ENCODE data around the gene FAF2.

Gene FAF2

DNA sequence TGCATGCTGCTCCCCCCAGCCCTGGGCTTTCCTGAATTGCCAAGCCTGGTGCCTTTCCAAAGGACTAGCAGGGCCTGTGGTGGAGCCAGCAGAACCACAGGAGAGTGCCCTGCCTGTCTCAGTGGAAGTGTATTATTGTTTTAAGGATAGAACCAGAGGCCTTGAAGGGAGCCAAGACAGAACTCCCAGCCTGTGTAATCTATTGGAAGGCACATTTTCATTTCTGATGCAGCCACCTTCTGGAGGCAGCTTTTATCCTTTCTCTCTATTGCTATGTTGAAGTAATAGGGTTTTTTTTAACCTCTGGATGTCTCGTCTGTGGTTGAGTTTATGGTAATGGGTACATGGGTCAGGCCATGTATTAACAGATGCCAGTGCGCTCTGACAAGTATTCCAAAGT, 59.7 kb downstream of the FAF2 start:
- no peak for DNase-seq (ENCODE audit: low read depth)

DNA sequence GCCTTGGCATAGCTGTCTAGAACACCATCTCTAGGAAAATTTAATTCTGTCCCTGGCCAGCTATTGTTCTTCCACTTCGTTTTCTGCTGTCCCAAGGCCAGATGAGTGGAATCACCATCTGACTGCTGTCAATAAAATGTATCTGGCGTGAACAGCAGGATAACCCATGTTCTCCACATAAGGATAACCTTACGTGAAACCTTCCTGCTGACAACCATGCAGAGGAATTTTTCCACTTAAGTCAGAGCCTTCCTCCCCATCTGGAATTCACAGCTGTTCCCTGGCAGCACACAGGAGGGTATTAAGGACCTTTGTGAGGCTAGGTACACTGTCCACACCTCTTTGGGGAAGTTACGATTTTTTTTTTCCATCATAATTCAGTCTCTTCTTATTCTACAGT, 60.4 kb downstream of the FAF2 start:
- DNase-seq (ENCODE audit: low read depth), result no peak

DNA sequence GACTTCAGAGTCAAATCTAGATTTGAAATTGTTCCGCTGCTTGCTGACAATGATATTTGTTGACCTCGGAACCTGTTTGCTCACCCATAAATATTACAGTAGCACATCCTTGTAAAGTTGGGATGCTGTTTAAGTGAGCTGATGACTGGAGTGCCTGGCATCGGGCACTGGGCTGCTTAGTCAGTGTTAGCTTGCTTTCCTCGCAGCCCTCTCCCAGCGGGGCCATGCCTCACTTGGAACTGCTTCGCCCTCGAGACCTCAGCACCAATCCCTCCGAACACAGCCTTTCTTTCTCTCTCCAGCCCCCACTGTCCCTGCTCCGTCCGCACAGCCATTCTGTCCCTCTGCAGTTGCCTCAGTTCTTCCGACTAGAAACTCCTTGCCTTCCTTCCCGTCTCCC, 65.6 kb downstream of the FAF2 start:
- DNase-seq (ENCODE audit: low read depth), result no peak

DNA sequence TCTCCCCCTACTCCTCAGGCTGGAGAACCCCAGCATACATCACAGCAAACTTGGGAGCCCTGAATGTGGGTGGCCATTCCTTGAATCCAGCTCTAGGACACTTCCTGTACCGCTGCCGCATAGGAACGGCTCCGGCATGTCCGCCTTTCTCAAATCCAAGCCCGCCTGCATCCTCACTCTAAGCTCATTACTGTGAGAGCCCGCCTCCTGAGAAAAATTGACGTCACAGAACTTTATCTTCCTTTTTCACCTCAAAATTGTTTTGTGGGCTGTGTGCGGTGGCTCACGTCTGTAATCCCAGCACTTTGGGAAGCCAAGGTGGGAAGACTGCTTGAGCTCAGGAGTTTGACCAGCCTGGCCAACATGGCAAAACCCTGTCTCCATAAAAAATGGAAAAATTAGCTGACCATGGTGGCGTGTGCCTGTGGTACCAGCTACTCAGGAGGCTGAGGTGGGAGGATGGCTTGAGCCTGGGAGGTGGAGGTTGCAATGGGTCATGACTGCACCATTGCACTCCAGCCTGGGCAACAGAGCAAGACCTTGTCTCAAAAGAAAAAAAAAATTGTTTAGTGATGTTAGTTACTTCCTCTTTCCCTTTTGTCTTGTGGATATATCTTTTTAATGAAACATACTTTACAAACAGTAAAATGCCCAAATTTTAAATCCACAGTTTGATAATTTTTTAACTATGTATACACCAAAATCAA, 66.2 kb downstream of the FAF2 start:
- DNase-seq (ENCODE audit: low read depth), result no peak

DNA sequence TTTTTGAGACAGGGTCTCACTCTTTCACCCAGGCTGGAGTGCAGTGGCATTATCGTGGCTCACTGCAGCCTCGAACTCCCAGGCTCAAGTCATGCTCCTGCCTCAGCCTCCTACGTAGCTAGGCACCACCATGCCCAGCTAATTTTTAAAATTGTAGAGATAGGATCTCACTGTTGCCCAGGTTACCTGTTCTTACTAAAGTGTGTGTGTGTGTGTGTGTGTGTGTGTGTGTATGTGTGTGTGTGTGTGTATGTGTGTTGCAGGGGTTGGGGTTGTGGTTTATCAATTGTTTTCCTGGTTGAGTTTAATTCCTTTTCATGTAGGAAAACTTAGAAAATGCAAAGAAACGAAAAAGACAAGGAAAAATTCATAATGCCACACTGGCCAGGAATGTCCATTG, 67.2 kb downstream of the FAF2 start:
- DNase-seq (ENCODE audit: low read depth), result no peak

DNA sequence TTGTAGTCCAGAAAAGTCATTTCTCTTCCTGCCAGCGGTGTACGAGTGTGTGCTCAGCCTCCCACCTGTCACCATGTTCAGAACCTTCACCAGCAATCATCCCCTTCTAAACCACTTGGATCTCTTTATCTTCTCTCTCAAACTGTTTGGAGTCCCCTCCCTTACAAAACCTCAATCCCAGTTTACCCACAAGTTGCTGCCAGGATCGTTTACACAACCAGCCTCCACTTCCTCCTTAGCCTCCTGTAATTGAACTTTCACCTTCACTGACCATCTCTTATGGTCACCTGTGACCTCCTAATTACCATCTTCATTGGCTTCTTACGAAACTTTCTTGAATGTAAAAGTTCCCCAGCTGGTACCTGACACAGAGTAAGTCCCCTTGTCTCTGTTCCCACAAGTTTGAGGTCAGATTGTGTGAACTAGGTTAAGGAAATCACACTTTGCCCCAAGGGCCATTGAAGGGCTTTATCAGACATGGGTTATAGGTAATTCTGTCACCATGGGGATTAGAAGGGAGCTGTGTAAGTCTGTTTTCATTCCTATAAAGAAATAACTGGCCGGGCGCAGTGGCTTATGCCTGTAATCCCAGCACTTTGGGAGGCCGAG, 69.0 kb downstream of the FAF2 start:
- DNase-seq (ENCODE audit: low read depth), result no peak

DNA sequence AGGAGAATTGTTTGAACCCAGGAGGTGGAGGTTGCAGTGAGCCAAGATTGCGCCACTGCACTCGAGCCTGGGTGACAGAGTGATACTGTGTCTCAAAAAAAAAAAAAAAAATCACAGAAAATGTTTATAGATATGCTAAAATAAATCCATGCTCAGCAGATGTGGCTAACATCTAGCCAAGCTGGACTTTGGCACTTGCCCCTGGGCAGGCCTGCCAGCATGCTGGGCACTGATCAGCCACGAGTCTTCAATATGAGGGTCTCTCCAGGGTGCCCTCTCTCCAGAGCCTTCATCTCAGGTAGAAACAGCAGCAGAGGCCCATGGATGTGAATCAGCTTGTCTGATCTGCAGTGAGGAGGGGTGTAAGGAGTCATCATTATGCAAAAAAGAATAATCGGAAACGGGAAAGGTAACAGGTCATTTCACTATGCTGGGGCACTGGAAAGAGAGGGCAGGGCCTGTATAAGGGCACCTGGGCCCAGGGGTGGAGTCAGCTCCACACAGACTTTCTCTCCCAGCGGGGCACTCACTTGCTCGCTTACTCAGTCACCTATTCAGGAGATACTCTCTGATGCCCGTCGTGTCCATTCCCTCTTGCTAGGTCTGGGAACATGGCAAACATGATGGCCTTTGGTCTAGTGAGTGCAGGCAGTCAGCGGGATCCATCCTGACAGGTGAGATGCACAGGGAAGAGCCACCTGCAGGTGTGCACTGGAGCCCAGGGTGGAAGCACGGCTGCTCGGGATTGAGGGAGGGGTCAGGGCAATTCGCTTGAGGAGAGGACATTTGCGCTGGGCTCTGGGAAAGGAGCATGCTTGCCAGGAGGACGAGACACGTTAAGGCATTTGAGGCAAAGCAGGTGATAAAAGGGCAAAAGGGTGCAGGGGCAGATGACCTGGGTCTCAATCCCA, 71.9 kb downstream of the FAF2 start:
- DNase-seq (ENCODE audit: low read depth), result no peak

DNA sequence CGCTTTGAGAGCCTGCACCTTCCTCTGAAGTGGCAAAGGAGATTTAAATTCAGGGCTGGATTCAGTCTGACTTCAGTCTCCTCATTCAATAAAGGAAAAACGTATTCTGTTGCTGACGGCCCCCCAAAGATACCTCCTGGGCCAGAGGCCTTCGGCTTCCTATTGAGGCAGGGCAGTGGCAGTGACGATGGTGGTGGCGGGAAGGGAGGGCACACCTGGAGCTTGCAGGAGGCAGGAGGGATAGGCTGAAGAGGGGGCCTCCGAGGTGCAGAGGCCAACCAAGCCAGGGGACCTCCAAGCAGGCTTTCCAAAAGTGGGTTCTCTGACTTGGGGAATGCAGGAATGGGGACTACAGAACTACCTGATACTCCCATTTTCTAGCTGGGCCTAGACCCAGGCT, 73.1 kb downstream of the FAF2 start:
- DNase-seq (ENCODE audit: low read depth), result no peak

DNA sequence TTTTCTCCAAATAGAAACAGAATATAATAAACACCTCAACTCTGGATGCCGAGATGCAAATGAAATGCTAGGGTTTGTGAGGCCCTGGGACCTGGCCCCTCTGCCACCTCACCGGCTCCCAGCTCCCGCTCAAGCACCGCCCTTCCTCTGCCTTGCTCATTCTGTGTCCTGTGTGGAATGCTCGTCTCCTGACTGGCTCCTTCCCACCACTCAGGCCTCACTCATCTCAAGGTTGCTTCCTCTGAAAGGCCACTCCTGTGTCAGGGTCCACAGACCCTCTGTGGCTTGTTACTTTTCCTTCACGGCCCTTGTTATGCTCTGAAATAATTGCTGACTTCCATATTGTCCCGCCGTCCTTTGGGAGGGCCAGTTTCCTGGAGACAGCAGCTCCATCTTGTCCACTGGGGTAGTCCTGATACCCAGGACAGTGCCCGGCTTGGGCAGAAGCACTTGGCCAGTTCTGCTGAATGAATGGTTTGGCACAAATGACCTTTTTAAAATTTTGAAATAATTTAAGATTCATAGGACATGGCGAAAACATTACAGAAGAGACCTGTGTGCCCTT, 73.6 kb downstream of the FAF2 start:
- DNase-seq (ENCODE audit: low read depth), result no peak

DNA sequence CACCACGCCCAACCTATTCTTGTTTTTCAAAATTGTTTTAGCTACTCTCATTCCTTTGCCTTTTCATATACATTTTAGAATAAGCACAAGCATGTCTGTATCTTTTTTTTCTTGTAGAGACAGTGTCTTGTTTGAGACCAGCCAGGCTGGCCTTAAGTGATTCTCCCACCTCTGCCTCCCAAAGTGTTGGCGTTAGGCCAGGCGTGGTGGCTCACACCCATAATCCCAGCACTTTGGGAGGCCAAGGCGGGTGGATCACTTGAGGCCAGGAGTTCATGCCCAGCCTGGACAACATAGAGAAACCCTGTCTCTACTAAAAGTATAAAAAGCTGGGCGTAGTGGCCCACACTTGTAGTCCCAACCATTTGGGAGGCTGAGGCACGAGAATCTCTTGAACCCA, 76.0 kb downstream of the FAF2 start:
- DNase-seq (ENCODE audit: low read depth), result no peak

DNA sequence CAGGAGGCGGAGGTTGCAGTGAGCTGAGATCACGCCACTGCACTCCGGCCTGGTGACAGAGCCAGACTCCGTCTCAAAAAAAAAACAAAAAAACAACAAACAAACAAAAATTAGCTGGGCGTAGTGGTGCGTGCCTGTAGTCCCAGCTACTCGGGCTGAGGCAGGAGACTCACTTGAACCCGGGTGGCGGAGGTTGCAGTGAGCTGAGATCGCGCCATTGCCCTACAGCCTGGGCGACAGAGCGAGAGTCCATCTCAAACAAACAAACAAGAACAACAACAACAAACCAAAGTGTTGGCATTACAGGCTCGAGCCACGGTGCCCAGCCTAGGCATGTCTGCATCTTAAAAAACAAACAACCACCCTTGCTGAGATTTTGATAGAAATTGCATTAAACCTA, 76.8 kb downstream of the FAF2 start:
- no peak for DNase-seq (ENCODE audit: low read depth)

DNA sequence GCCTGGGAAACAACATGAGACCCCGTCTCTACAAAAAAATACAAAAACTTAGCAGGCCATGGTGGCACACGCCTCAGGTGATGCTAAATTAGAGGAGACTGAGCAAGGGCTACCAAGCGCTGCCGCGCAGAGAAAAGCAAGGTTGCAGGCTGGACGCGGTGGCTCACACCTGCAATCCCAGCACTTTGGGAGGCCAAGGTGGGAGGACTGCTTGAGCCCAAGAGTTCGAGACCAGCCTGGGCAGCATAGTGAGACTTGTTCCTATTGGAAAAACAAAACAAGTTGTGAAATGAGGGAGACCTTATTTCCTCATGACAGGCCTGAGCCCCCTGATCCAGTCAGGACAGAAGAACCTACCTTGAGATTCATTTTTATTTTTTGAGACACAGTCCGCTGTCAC, 77.5 kb downstream of the FAF2 start:
- no peak for DNase-seq (ENCODE audit: low read depth)

DNA sequence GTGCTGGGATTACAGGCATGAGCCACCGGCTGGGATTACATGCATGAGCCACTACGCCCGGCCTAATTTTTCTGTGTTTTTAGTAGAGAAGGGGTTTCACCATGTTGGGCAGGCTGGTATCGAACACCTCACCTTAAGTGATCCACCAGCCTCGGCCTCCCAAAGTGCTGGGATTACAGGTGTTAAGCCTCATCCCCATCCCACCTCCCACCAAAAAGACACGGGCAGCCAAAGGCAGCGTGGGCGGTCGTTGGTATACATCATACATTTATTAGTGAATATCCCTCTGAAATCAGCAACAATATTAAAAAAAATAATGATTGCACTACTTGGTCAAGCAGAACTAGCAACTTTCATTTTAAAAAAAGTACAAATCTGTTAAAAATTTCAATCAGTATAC, 78.3 kb downstream of the FAF2 start:
- no peak for DNase-seq (ENCODE audit: low read depth)

DNA sequence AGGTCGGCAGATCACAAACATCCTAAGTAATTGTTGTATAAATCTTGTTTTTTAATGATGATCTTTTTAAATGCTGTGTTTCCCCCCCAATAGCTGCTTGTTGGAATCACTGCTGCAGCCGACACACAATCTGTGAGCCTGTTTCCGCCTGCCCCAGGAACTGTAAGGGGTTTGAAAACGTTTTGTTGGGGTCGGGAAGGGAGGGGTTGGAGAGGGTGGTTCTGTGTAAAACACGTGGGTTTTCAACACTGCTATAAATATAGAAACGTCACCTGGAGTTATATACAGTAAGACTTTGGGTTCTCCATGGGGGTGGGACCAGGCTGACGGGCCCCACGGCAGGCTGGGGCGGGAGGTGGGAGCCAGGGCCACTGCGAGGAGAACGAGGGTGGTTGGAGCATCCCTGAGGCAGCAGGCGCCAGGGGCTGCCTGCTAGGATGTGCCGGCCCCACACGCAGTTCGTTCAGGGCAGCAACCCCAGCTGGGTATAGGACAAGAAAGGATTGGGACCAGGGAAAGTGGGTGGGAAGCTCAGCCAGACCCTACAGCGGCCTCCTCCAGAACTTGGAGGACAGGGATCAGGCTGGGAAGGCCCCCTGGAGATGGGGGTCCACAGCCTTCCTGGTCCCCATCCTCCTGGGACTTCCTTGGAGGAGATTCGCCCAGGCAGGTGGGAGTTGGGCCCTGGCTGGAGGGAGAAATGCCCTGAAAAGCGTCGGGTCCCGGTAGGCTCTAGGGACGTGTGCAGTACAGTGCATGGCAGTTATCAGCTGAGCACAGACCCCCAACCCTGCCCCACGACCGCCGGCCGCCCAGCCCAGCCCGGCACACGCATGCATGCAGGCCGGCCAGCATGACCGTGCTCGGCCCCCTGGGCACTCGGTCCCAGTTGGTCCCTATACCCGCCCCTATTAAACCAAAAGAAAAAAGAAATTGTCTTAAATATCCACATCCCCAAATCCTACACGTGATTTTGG, 79.3 kb downstream of the FAF2 start:
- DNase-seq (ENCODE audit: low read depth), result no peak

DNA sequence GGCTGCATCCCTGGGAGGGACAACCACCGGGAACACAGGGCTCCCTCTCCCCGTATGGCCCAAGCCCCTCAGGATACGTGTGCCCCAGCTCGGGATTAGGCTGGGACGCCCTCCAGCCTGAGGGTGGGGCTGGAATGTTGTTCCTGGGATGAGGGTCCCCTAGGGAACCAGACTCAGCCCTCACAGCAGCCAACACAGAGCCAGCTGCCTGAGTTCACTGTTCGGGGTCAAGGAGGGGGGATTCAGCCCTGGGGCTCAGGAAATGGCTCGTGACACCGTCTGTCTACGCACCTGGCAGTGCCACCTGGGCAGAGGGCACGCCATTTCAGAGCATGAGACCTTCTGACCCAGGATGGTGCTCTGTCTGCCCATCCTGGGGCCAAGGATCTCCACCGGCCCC, 80.1 kb downstream of the FAF2 start:
- no peak for DNase-seq (ENCODE audit: low read depth)

DNA sequence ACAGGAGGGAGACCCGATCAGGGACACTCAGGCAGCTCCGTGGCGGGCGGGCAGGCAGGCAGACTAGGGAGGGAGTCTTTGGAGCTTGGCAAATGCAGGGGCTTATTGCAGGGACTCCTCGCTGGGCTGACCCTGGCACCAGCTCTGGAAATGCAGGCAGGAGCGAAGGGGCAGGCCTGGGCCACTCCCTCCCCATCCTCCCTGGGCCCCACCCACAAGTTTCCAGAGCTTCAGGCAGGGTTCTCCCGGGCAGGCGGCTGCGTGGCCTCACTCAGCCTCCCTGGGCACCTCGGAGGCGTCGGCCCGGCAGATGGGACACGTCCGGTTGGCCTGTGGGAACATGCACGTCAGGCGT, 80.6 kb downstream of the FAF2 start:
- DNase-seq (ENCODE audit: low read depth), result no peak

DNA sequence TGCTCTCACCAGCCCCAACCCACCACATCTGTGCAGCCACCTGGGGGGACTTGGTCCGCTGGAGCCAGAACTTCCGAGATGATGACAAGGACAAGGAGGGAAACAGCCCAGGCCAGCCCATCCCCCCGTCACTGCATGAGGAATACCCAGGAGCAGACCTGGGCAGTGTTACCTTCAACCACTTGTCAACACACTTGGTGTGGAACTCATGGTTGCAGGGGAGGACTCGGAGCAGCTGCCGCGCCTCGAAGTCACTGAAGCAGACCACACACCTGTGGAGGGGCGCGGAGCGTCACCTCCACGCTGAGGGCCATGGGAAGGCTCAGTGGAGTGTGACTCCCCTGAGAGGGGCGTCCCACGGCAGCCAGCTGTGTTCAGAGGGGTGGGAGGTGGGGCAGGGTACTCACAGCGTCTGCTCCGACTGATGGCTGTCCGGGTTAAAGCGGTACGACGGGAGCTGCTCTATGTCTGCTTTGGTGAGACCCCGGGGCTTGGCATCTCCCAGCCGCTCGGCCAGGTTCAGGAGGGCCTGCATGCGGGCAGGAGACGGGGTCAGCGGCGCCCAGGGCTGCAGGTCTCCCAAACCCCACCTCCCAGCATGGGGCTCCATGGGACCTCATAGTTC, 81.0 kb downstream of the FAF2 start:
- no peak for DNase-seq (ENCODE audit: low read depth)

DNA sequence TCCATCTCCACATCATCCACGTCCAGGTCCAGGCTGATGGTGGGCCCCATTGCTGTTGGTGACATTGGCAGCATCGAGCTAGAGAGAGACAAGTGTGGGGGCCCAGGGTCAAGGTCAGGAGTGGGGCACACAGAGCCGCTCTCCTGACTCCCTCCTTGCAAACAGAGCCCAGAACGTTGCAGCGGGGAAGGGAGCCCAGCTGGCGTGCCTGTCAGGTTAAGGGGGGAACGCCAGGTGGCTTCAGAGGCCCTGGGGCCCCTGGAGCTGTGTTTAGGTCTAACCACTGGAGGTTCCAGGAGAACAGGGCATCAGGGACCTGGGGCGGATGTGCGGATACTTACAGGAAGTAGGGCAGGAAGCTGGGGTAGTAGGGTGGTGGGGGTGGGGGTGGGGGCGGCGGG, 81.6 kb downstream of the FAF2 start:
- no peak for DNase-seq (ENCODE audit: low read depth)

DNA sequence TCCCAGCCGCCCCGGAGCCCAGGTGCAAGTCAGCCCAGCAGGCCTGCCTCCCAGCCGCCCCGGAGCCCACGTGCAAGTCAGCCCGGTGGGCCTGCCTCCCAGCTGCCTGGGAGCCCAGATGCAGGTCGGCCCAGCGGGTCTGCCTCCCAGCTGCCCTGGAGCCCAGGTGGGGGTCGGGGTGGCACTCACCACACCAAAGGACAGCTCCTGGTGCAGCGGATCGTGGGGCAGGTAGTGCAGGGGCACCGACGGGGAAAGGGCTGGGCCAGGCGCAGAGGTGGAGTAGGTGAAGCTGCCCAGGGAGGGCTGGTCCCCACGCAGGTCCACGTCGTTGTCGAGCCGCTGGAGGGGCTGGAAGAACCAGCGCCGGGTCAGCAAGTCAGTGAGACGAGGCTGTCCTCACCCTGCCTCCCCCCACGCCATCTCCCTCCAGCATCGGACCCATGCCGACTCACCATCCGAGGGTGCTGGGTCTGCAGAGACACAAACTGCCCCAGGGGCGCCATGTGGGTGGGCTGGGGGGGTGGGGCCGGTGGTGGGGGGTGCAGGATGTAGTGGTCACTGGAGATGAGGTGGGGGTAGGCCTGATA, 82.3 kb downstream of the FAF2 start:
- DNase-seq (ENCODE audit: low read depth), result no peak

DNA sequence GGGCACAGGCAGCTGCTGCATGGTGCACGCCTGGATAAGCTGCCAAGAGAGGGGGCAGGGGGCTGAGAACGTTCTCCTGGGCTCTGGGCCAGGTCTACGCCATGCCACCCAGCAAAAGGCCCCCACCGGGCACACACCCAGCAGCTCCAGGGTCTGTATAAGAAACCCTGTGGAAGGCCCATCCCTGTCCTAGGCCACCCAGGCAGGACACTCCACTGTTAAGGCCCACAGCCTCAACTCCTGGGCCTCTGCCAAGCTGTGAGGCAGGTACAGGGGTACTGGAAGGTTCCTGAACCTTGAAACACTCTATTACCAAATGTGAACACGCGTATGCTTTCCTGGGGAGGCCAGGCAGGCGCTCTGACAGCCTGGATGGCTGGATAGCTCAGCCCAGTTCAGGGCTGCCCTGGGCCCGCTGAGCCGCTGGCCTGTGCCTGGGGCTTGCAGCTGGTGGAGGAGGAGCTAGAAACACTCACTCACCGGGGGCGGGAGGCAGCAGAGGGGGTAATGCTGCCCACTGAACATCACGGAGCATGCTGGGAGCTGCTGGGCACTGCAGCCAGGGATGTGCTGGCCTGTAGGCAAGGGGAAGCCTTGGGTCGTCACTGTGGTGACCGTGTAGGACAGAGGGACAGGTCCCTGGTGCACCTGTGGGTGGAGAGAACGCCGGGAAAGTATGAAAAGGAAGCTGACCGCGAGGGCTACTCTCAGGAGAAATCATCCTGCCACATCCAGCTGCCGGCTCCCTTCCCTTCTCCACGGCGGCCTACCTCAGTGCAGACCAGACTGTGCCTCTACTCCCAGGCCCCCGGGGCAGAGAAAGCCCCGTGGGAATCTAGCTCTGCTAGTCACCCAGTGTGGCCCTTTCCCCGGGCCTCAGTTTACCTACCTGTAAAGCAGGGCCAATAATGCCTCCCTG, 83.1 kb downstream of the FAF2 start:
- DNase-seq (ENCODE audit: low read depth), result no peak

Data from stimulated activated CD4-positive, alpha-beta T cell treated with anti-CD3 and anti-CD28 coated beads, Interleukin-2, amount 100 ng/mL, for 4 hours (primary cell).